ENCODE measurements around the gene SURF2.

DNA sequence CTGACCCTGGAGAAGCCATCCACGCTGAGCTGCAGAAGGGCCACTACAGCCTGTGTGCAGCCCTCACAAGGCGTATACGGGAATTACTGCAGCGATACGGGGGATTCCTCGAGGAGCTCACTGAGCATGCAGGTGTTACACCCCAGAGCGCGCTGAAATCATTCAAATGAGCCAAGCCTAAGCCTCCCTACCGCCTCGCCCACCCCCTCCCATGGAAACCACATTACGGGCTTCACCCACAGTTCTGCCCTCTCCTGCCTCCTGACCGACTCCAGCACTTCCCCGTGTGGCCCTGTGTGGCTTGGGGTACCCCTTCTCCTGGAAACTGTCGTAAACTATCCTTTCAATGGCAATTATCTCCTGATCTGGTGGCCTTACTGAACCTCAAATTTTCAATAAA lies 33.6 kb upstream of the SURF2 start:
- TF ChIP-seq, protein P1, sequence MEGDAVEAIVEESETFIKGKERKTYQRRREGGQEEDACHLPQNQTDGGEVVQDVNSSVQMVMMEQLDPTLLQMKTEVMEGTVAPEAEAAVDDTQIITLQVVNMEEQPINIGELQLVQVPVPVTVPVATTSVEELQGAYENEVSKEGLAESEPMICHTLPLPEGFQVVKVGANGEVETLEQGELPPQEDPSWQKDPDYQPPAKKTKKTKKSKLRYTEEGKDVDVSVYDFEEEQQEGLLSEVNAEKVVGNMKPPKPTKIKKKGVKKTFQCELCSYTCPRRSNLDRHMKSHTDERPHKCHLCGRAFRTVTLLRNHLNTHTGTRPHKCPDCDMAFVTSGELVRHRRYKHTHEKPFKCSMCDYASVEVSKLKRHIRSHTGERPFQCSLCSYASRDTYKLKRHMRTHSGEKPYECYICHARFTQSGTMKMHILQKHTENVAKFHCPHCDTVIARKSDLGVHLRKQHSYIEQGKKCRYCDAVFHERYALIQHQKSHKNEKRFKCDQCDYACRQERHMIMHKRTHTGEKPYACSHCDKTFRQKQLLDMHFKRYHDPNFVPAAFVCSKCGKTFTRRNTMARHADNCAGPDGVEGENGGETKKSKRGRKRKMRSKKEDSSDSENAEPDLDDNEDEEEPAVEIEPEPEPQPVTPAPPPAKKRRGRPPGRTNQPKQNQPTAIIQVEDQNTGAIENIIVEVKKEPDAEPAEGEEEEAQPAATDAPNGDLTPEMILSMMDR (conservative IDR thresholded peaks at IDR 0.05), result no peak
- no peak for TF ChIP-seq ZFX (IDR thresholded peaks at IDR 0.05)
